ENCODE measurements around the gene RNF103. TPM values are rescaled to one million over a fixed set of nuclear protein-coding genes. Genes with fewer than 3 reads are reported as not detected.

Gene RNF103
- total and polyA plus RNA-seq, 2 experiments from 2014 or later: 11.6 to 21.7 TPM

DNA sequence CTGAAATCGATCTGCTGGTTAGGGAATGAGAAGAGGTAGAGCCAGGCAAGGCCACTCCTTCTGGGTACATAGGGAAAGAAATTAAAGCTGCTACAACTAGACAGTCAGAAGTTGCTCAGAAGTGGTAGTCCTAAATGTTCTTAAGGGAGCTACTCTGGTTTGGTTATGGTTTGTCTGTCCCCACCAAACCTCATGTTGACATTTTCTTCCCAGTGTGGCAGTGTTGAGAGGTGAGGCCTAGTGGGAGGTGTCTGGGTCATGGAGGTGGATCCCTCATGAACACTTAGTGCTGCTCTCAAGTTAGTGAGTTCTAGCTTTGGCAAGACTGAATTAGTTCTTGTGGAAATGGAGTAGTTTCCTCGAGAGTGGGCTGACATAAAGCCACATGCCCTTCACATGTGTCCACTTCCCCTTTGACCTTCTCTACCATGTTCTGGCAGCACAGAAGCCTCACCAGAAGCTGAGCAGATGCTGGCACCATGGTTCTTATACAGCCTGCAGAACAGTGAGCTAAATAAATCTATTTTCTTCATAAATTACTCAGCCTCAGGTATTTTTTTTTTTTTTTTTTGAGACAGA is 14.7 kb downstream of the RNF103 start:
- H3K9ac ChIP-seq: no peak overlapping the region
- DNase-seq: no peak
- H3K27ac ChIP-seq: no peak overlapping the region
- H3K27me3 ChIP-seq (replicated peaks; ENCODE audit: insufficient read depth): no peaks in the 10 kb centered on the region
- H3K4me3 ChIP-seq: no peak overlapping the region
- no peak for TF ChIP-seq EZH2phosphoT487 (IDR thresholded peaks at IDR 0.05; ENCODE audit: insufficient read depth, low read depth)
- no peak for TF ChIP-seq EZH2 (IDR thresholded peaks at IDR 0.05; ENCODE audit: insufficient read depth, poor library complexity, severe bottlenecking)
- H3K4me1 ChIP-seq (ENCODE audit: insufficient read depth): no peaks in the 10 kb centered on the region
- no peak overlapping the region for H3K4me2 ChIP-seq (ENCODE audit: unreplicated experiment)
- no peaks in the 10 kb centered on the region for H3F3A ChIP-seq (ENCODE audit: insufficient read depth)
- WGBS, 2 experiments (ENCODE audit: low coverage in 1 of 2, low lambda C conversion rate in 2 of 2, missing lambda C conversion rate in 2 of 2): 88 to 90% methylated on average over 2 of the region's 2 CpGs
- no peaks in the 10 kb centered on the region for H3K9me2 ChIP-seq (ENCODE audit: insufficient read depth)
- H3K79me2 ChIP-seq (ENCODE audit: insufficient read depth): no peaks in the 10 kb centered on the region
- no peaks in the 10 kb centered on the region for H4K20me1 ChIP-seq (ENCODE audit: insufficient read depth)
- in situ Hi-C loops (cut with MboI): no loop called here
- H3K36me3 ChIP-seq (ENCODE audit: low read depth): peaks cover 37% of the 10 kb centered on the region; the same call in 1 of the 2 replicates
- no peaks in the 10 kb centered on the region for H3K9me3 ChIP-seq (ENCODE audit: low read depth)
- H2AFZ ChIP-seq: no peak overlapping the region

DNA sequence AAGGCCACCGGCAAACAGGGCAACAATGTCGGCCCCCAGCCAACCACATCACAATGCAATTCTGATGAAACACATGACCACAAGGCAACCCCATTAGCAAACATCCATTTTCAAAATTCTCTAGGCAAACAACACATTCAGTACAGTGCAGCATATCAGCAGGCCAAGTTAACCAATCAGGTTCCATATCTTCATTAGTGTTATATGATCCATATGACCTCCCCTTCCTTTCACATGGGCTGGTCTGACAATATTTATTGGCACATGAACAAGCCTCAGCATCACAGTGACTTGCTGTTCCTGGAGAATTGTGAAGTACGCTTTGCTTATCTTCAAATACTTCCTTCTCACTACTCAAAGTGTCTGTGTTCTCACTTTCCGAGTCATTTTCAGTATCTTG is 19.8 kb downstream of the RNF103 start:
- in situ Hi-C loops (cut with MboI): no loop called here
- Histone ChIP-seq H3K9me2 (ENCODE audit: insufficient read depth) (no peaks in the 10 kb centered on the region), H3K27ac (no peak overlapping the region), H3K9me3 (ENCODE audit: low read depth) (no peaks in the 10 kb centered on the region), H3K36me3 (ENCODE audit: low read depth) (peaks cover 24% of the 10 kb centered on the region; the same call in 1 of the 2 replicates), H3K27me3 (replicated peaks; ENCODE audit: insufficient read depth) (no peaks in the 10 kb centered on the region), H2AFZ (no peak overlapping the region), H3F3A (ENCODE audit: insufficient read depth) (no peaks in the 10 kb centered on the region), H4K20me1 (ENCODE audit: insufficient read depth) (no peaks in the 10 kb centered on the region), H3K4me2 (ENCODE audit: unreplicated experiment) (no peak overlapping the region), H3K9ac (no peak overlapping the region), H3K4me1 (ENCODE audit: insufficient read depth) (no peaks in the 10 kb centered on the region), H3K4me3 (no peak overlapping the region), H3K79me2 (ENCODE audit: insufficient read depth) (no peaks in the 10 kb centered on the region)
- DNase-seq: no peak
- TF ChIP-seq EZH2phosphoT487 (IDR thresholded peaks at IDR 0.05; ENCODE audit: insufficient read depth, low read depth): no peak
- no peak for TF ChIP-seq EZH2 (IDR thresholded peaks at IDR 0.05; ENCODE audit: insufficient read depth, poor library complexity, severe bottlenecking)
- 72 to 73% methylated on average over 4 of the region's 4 CpGs for WGBS, 2 experiments (ENCODE audit: low coverage in 1 of 2, low lambda C conversion rate in 2 of 2, missing lambda C conversion rate in 2 of 2)

DNA sequence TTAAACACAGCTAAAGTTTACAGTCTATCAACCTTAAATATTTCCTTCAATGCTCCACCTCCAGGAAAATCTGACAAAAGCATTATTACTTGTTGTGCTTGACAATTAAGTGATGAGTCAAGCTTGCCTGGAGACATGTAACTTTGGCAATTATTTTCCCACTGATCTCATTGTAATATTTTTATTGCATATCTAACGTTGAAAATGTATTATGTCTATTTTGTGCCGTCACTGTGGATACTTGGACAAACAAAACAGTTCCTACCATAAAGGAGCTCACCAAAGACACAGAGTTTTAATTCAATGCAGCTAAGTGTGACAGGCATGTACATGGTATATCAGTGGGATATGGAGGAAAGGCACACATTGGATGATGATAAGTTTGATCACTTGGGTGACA is 24.7 kb downstream of the RNF103 start:
- no peaks in the 10 kb centered on the region for H3K27me3 ChIP-seq (replicated peaks; ENCODE audit: insufficient read depth)
- 2% methylated on average over 2 of the region's 2 CpGs for WGBS, 2 experiments (ENCODE audit: low coverage in 1 of 2, low lambda C conversion rate in 2 of 2, missing lambda C conversion rate in 2 of 2)
- no peaks in the 10 kb centered on the region for H3K9me3 ChIP-seq (ENCODE audit: low read depth)
- H3K9me2 ChIP-seq (ENCODE audit: insufficient read depth): no peaks in the 10 kb centered on the region
- H3K36me3 ChIP-seq (ENCODE audit: low read depth): peaks cover 5% of the 10 kb centered on the region; the same call in 1 of the 2 replicates
- H3K4me2 ChIP-seq (ENCODE audit: unreplicated experiment): no peak overlapping the region
- H4K20me1 ChIP-seq (ENCODE audit: insufficient read depth): no peaks in the 10 kb centered on the region
- no peaks in the 10 kb centered on the region for H3K4me1 ChIP-seq (ENCODE audit: insufficient read depth)
- no peaks in the 10 kb centered on the region for H3F3A ChIP-seq (ENCODE audit: insufficient read depth)
- H3K27ac ChIP-seq: no peak overlapping the region
- peak; percentile 31 for DNase-seq
- H3K9ac ChIP-seq: no peak overlapping the region
- no peaks in the 10 kb centered on the region for H3K79me2 ChIP-seq (ENCODE audit: insufficient read depth)
- H3K4me3 ChIP-seq: no peak overlapping the region
- in situ Hi-C loops (cut with MboI): no loop called here
- TF ChIP-seq EZH2 (IDR thresholded peaks at IDR 0.05; ENCODE audit: insufficient read depth, poor library complexity, severe bottlenecking): no peak
- no peak for TF ChIP-seq EZH2phosphoT487 (IDR thresholded peaks at IDR 0.05; ENCODE audit: insufficient read depth, low read depth)
- H2AFZ ChIP-seq: no peak overlapping the region

DNA sequence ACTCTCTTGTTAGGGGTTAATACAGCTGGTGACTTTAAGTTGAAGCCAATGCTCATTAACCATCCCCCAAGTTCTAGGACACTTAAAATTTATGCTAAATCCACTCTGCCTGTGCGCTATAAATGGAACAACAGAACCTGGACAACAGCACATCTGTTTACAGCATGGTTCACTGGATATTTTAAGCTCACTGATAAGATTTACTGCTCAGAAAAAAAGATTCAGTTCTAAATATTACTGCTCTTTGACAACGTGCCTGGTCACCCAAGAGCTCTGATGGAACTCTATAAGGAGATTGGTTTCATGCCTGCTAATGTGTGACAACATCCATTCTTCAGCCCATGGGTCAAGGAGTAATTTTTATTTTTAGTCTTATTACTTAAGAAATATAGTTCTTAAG is 27.5 kb downstream of the RNF103 start:
- Histone ChIP-seq H3K9me2 (ENCODE audit: insufficient read depth) (no peaks in the 10 kb centered on the region), H3F3A (ENCODE audit: insufficient read depth) (no peaks in the 10 kb centered on the region), H3K27me3 (replicated peaks; ENCODE audit: insufficient read depth) (no peaks in the 10 kb centered on the region), H3K4me1 (ENCODE audit: insufficient read depth) (no peaks in the 10 kb centered on the region), H3K4me3 (no peak overlapping the region), H3K79me2 (ENCODE audit: insufficient read depth) (no peaks in the 10 kb centered on the region), H3K36me3 (ENCODE audit: low read depth) (no peaks in the 10 kb centered on the region), H2AFZ (no peak overlapping the region), H3K27ac (no peak overlapping the region), H3K4me2 (ENCODE audit: unreplicated experiment) (no peak overlapping the region), H3K9me3 (ENCODE audit: low read depth) (no peaks in the 10 kb centered on the region), H4K20me1 (ENCODE audit: insufficient read depth) (no peaks in the 10 kb centered on the region), H3K9ac (no peak overlapping the region)
- DNase-seq: no peak
- WGBS, 2 experiments (ENCODE audit: low coverage in 1 of 2, low lambda C conversion rate in 2 of 2, missing lambda C conversion rate in 2 of 2): 39 to 42% methylated on average over 2 of the region's 2 CpGs
- in situ Hi-C loops (cut with MboI): no loop called here
- no peak for TF ChIP-seq EZH2 (IDR thresholded peaks at IDR 0.05; ENCODE audit: insufficient read depth, poor library complexity, severe bottlenecking)
- TF ChIP-seq EZH2phosphoT487 (IDR thresholded peaks at IDR 0.05; ENCODE audit: insufficient read depth, low read depth): no peak

Data from GM23248 (cell line).